Panc1 (cell line): Measurements from ENCODE around the gene ATP11C. TPM values are rescaled to one million over a fixed set of nuclear protein-coding genes. Genes with fewer than 3 reads are reported as not detected.

Experiments used
- ATAC-seq: fragments of 200-7000 bp; cut with Tn5 transposase; 2 replicates; pipeline ENCODE4 v1.9.1; 2020; ENCODE audit warnings: mild to moderate bottlenecking, moderate library complexity
- BruUV-seq: library from RNA; stranded (reverse); fragments of 400-500 nt; replicated peaks from 2 replicates; lab custom pipeline; 2021; lab: Mats Ljungman, UMichigan
- CTCF ChIA-PET: fragments of 300-600 bp; sonication (Branson Sonifier 250); formaldehyde crosslinking; loops from one replicate; lab custom pipeline; 2022; ENCODE audit warnings: antibody characterized with exemption; lab: Charles Lee
- POLR2A ChIA-PET: fragments of 300-600 bp; sonication (Branson Sonifier 250); formaldehyde crosslinking; loops from one replicate; lab custom pipeline; 2022; ENCODE audit warnings: antibody characterized with exemption; lab: Charles Lee
- DNase-seq: peaks from one replicate; pipeline ENCODE4 v3.0.0-alpha.2; 2010; ENCODE audit warnings: low read depth, low spot score
- H3K27ac ChIP-seq: 2 replicates; pipeline ENCODE4 v1.5.1; 2011; ENCODE audit warnings: mild to moderate bottlenecking, low read length, inconsistent platforms
- H3K27me3 ChIP-seq: fragments of 200-500 bp; sonication (Bioruptor generic); 2 replicates; pipeline ENCODE4 v1.6.0; 2014; ENCODE audit warnings: low read length, inconsistent platforms; ENCODE audit not compliant: control insufficient read depth, insufficient read depth
- H3K36me3 ChIP-seq: fragments of 200-500 bp; sonication (Bioruptor generic); 2 replicates; pipeline ENCODE4 v1.5.1; 2014; ENCODE audit warnings: inconsistent platforms, mild to moderate bottlenecking, low read length, moderate library complexity; ENCODE audit not compliant: control insufficient read depth, insufficient read depth
- H3K4me1 ChIP-seq: 2 replicates; pipeline ENCODE4 v1.5.1; 2011; ENCODE audit warnings: inconsistent platforms, mild to moderate bottlenecking, low read length, moderate library complexity; ENCODE audit not compliant: control insufficient read depth, insufficient read depth
- H3K4me3 ChIP-seq, 2 experiments: 2 replicates each; pipeline ENCODE4 v1.5.1; 2011 to 2012; ENCODE audit warnings: low read depth in 2 of 2, low read length in 2 of 2, mild to moderate bottlenecking in 2 of 2, inconsistent platforms in 1 of 2, moderate library complexity in 1 of 2
- H3K9me3 ChIP-seq: fragments of 200-500 bp; sonication (Bioruptor generic); 2 replicates; pipeline ENCODE4 v1.5.1; 2014; ENCODE audit warnings: low read depth, mild to moderate bottlenecking, inconsistent platforms, low read length, moderate library complexity; ENCODE audit not compliant: control insufficient read depth, insufficient read depth
- CTCF ChIP-seq: fragments of 450-650 bp; IDR thresholded peaks from 2 replicates; pipeline ENCODE4 v1.5.1; 2017; ENCODE audit warnings: mild to moderate bottlenecking
- POLR2AphosphoS5 ChIP-seq: IDR thresholded peaks from 2 replicates; pipeline ENCODE4 v1.6.1; 2012; ENCODE audit warnings: mild to moderate bottlenecking, low read depth, low read length, moderate library complexity
- REST ChIP-seq, 2 experiments: IDR thresholded peaks; 2 replicates each; pipeline ENCODE4 v1.6.1; 2011 to 2012; ENCODE audit warnings: low read depth in 2 of 2, control low read depth in 1 of 2, low read length in 1 of 2, mild to moderate bottlenecking in 1 of 2, moderate library complexity in 1 of 2; ENCODE audit not compliant: insufficient read depth in 1 of 2
- SIN3A ChIP-seq: IDR thresholded peaks from 2 replicates; pipeline ENCODE4 v1.6.1; 2012; ENCODE audit warnings: low read depth, mild to moderate bottlenecking, low read length, moderate library complexity, borderline replicate concordance; ENCODE audit not compliant: insufficient read depth
- TCF7L2 ChIP-seq: IDR thresholded peaks from 2 replicates; pipeline ENCODE4 v1.6.1; 2011; ENCODE audit warnings: mild to moderate bottlenecking, low read depth, low read length, inconsistent platforms
- in situ Hi-C: cut with HindIII; loops from 2 replicates; pipeline ENCODE4 v1.10.0; 2016; ENCODE audit warnings: low sequenced_read_pairs, low pct_unique_long_range_greater_than_20kb
- intact Hi-C: fragments of 100-400 bp; cut with micrococcal nuclease; formaldehyde crosslinking; loops from one replicate; pipeline ENCODE4 v1.10.0; 2022; ENCODE audit not compliant: unreplicated experiment
- total RNA-seq: library from RNA; stranded (reverse); gene quantifications from one replicate; pipeline ENCODE4 v1.2.1, GENCODE V29; 2021; ENCODE audit not compliant: unreplicated experiment

ATP11C gene
- total RNA-seq, 1 experiment from 2014 or later: 61.3 TPM

DNA sequence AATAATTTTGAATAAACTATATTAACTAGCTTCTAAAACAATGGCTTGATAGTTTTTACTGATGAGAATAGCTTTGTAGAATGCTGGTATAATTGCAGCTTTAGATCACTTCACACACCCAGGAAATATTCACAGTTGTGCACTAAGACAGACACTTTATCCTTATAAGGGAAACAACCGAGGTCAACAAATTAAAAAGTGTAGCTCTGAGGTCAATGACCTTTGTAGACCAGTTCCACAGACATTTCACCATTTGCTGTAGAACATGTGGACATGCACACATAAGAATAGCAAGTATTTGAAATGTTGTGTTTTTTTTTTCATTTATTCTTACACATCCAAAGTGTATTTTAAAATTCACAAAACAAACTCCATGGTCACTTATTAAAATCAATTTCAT is 148.9 kb downstream of the ATP11C start:
- Histone ChIP-seq H3K9me3 (no peaks in the 10 kb centered on the region), H3K36me3 (peaks cover 7% of the 10 kb centered on the region), H3K4me3 (no peak overlapping the region), H3K27ac (no peak overlapping the region), H3K27me3 (no peaks in the 10 kb centered on the region), H3K4me1 (no peaks in the 10 kb centered on the region)
- intact Hi-C loops (no loop called here), in situ Hi-C loops (no loop called here)
- no TSS peak for BruUV-seq
- CTCF ChIA-PET: no interaction called here
- no peak for DNase-seq
- POLR2A ChIA-PET: interaction anchor here (0.7 kb wide), 1 partner anchor 37 kb away, joined by 3 read pairs; no protein-coding TSS in a partner anchor
- TF ChIP-seq REST (IDR thresholded peaks at IDR 0.05; ENCODE audit: insufficient read depth in 1 of 2, low read depth in 2 of 2, low read length in 1 of 2) (no peak), POLR2AphosphoS5 (no peak), TCF7L2 (no peak), CTCF (no peak), SIN3A (no peak)
- ATAC-seq: no peak

DNA sequence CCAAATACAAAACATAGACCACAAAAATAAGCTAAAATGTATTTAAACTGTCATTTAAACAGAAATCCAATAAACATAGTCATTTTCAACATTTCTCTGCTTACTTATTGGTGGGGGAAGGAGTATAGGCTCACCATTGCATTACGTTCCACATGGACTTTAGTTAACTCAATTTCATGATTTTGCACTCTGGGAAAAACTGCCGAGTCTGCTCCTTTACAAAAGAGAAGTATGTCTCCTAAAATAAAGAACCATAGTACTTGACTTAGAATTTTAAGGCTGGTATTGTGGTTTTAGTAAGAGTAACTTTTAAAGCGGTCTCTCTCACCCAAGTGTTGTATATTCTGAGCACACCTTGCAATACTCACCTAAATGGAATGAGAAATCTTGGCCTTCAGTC is 149.8 kb downstream of the ATP11C start:
- Histone ChIP-seq H3K4me3 (no peak overlapping the region), H3K9me3 (no peaks in the 10 kb centered on the region), H3K27me3 (no peaks in the 10 kb centered on the region), H3K36me3 (peaks cover 7% of the 10 kb centered on the region), H3K27ac (no peak overlapping the region), H3K4me1 (no peaks in the 10 kb centered on the region)
- DNase-seq (no peak), ATAC-seq (no peak)
- CTCF ChIA-PET: no interaction called here
- BruUV-seq: no TSS peak
- POLR2A ChIA-PET: no interaction called here
- no peak for TF ChIP-seq CTCF
- no peak for TF ChIP-seq REST (IDR thresholded peaks at IDR 0.05; ENCODE audit: insufficient read depth in 1 of 2, low read depth in 2 of 2, low read length in 1 of 2)
- no peak for TF ChIP-seq SIN3A
- in situ Hi-C loops (no loop called here), intact Hi-C loops (no loop called here)
